Loucy (cell line): ENCODE results near the gene ADCY5.

ENCODE experiments used
- CTCF ChIP-seq: fragments of 200-600 bp; sonication (generic); conservative IDR thresholded peaks from 2 replicates; pipeline ENCODE4 v1.5.1; 2014; ENCODE audit warnings: mild to moderate bottlenecking, antibody characterized with exemption, low read length
- EZH2phosphoT487 ChIP-seq: fragments of 200-600 bp; IDR thresholded peaks from 2 replicates; pipeline ENCODE4 v1.6.1; 2018; ENCODE audit warnings: antibody characterized with exemption, mild to moderate bottlenecking, moderate library complexity, borderline replicate concordance

GRCh38 chr3:123347205-123347604, 101.7 kb downstream of the ADCY5 start:
- TF ChIP-seq CTCF: no peak
- no peak for TF ChIP-seq EZH2phosphoT487
